ENCODE measurements around the gene MUTYH. TPM values are rescaled to one million over a fixed set of nuclear protein-coding genes. Genes with fewer than 3 reads are reported as not detected.

The MUTYH gene
- total RNA-seq = 16.2 and 24.6 TPM in 2 replicates

GRCh38 chr1:45339789-45340558 lies at the start of gene MUTYH, which contains the start of gene TOE1:
MUTYH (minus strand) TSS chr1:45340440; CDS start chr1:45334505, 5,935 bp downstream.
TOE1 (plus strand) TSS chr1:45340170; CDS start chr1:45340253, 83 bp downstream.

GRCh38 chr1:45326627-45327623 lies 13.3 kb downstream of the MUTYH start, which contains the start of gene HPDL:
HPDL (plus strand) TSS chr1:45326895; CDS start chr1:45327149, 254 bp downstream.

Other genes starting within 250 kb of the MUTYH start
- gene ZSWIM5, start 133.8 kb downstream of the MUTYH start, total RNA-seq = 0.89 and 1.2 TPM in 2 replicates
- gene HPDL, start 13.5 kb downstream of the MUTYH start, total RNA-seq = 0.62 and 3.0 TPM in 2 replicates
- 14.6 and 25.2 TPM in 2 replicates for gene TOE1, start 270 bp downstream of the MUTYH start, total RNA-seq
- 0.77 and 1.4 TPM in 2 replicates for gene TESK2, start 150.7 kb upstream of the MUTYH start, total RNA-seq
- 0.55 and 1.6 TPM in 2 replicates for gene CCDC163, start 159.6 kb upstream of the MUTYH start, total RNA-seq
- 2.1 and 2.4 TPM in 2 replicates for gene MMACHC, start 159.9 kb upstream of the MUTYH start, total RNA-seq
- 560 and 892 TPM in 2 replicates for gene PRDX1, start 181.4 kb upstream of the MUTYH start, total RNA-seq
- gene AKR1A1, start 210.4 kb upstream of the MUTYH start, total RNA-seq = 132 and 165 TPM in 2 replicates
- 38.2 and 88.3 TPM in 2 replicates for gene NASP, start 243.6 kb upstream of the MUTYH start, total RNA-seq

Measured in uterine smooth muscle cell (primary cell).